ENCODE data around the gene NAE1. TPM values are rescaled to one million over a fixed set of nuclear protein-coding genes. Genes with fewer than 3 reads are reported as not detected.

NAE1 gene
- total and polyA plus RNA-seq, 2 donors from 2014 or later, result 37.5 to 45.6 TPM

DNA sequence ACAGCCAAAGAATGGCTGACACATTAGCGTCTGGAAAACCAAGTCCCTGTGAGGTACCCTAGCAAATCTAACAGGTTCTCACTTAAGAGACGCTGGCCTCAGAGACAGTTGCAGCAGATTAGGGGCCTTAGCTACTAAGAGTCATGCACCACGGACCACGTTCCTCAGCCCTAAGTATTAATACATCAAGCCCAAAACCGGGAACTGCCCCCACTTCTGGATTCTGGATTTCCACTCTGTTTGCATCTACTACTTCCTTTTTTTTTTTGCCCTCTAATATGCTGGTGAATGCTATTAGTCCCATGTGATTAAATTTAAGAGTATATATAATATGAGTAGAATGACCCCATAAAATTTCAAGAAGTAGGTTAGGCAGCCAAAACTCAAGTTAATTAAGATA is 28.6 kb downstream of the NAE1 start:
- no peaks in the 10 kb centered on the region for H3K27me3 ChIP-seq (ENCODE audit: control insufficient read depth, insufficient read depth, low read length)
- intact Hi-C loops (cut with DNase I), result no loop called here
- FAIRE-seq (no peak), DNase-seq (no peak)
- H3K9me3 ChIP-seq (ENCODE audit: control insufficient read depth in 2 of 3, insufficient read depth in 1 of 3, low read length in 3 of 3), result no peaks in the 10 kb centered on the region
- no peaks in the 10 kb centered on the region for H3K4me1 ChIP-seq (ENCODE audit: control insufficient read depth in 2 of 3, insufficient read depth in 2 of 3, low read depth in 1 of 3, low read length in 3 of 3)
- H3K4me3 ChIP-seq (ENCODE audit: low read length in 3 of 3), result no peak overlapping the region
- peaks cover 5 to 22% (median 19%) of the 10 kb centered on the region in 3 donors for H3K36me3 ChIP-seq (ENCODE audit: control insufficient read depth in 2 of 3, insufficient read depth in 3 of 3, low read length in 3 of 3)
- TF ChIP-seq, protein P1, sequence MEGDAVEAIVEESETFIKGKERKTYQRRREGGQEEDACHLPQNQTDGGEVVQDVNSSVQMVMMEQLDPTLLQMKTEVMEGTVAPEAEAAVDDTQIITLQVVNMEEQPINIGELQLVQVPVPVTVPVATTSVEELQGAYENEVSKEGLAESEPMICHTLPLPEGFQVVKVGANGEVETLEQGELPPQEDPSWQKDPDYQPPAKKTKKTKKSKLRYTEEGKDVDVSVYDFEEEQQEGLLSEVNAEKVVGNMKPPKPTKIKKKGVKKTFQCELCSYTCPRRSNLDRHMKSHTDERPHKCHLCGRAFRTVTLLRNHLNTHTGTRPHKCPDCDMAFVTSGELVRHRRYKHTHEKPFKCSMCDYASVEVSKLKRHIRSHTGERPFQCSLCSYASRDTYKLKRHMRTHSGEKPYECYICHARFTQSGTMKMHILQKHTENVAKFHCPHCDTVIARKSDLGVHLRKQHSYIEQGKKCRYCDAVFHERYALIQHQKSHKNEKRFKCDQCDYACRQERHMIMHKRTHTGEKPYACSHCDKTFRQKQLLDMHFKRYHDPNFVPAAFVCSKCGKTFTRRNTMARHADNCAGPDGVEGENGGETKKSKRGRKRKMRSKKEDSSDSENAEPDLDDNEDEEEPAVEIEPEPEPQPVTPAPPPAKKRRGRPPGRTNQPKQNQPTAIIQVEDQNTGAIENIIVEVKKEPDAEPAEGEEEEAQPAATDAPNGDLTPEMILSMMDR (IDR thresholded peaks at IDR 0.05; ENCODE audit: borderline replicate concordance, extremely low read depth, insufficient read depth), result no peak
- no peak overlapping the region for H3K9ac ChIP-seq (ENCODE audit: low read length in 3 of 3)
- H3K27ac ChIP-seq (ENCODE audit: low read depth in 2 of 2, low read length in 2 of 2), result no peak overlapping the region

DNA sequence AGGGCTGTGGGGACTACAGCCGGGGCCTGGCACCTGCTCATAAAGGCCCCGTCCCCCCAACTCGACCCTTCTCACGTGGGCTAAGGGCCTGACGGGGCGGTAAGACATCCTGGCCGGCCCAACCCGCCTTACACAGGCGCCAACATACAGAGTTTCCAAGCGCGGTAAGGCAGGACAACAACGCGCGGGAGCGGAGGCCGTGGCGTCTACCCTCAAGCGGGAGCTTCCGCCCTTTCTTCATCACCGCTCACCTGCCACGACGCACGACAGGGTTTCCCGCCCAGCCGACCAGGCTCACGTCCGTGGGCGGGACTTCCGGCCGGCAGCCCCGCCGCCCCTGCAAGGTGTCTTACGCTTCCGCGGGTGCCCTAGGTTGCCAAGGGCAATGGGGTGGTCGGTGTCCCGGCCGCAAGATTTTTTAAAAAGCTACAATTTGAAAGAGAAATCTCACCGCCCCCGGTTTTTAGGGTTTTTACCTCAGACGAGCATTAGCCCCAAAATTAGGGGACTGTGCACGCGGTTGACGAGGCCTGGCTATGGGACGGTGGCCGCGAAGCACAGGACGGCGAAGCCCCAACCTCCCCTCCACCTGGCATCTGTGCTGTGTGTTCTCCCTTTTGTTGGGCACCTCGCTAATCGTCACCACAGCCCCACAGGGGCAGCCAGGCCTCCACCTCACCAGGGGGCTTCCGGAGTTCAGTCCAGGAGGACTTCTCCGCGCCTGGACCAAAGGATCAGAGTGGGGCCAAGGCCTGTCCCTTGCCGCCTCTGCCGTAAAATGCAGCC is 29.3 kb downstream of the NAE1 start, which contains the start of gene TERB1:
TERB1 (minus strand) TSS at position 265 of the 786 bp plus-strand sequence. CDS start 4,786 bp downstream, outside the sequence.
- intact Hi-C loops (cut with DNase I), result no loop called here
- H3K9me3 ChIP-seq (ENCODE audit: control insufficient read depth in 2 of 3, insufficient read depth in 1 of 3, low read length in 3 of 3), result no peaks in the 10 kb centered on the region
- no peak within 1 kb of the TSS for H3K9ac ChIP-seq (ENCODE audit: low read length in 3 of 3)
- no peak within 1 kb of the TSS for H3K27ac ChIP-seq (ENCODE audit: low read depth in 2 of 2, low read length in 2 of 2)
- no peaks in the 10 kb centered on the region for H3K4me1 ChIP-seq (ENCODE audit: control insufficient read depth in 2 of 3, insufficient read depth in 2 of 3, low read depth in 1 of 3, low read length in 3 of 3)
- TF ChIP-seq, protein P1 (IDR thresholded peaks at IDR 0.05; ENCODE audit: borderline replicate concordance, extremely low read depth, insufficient read depth), result no peak
- H3K4me3 ChIP-seq (ENCODE audit: low read length in 3 of 3), result no peak within 1 kb of the TSS
- no peaks in the 10 kb centered on the region for H3K27me3 ChIP-seq (ENCODE audit: control insufficient read depth, insufficient read depth, low read length)
- FAIRE-seq (no peak), DNase-seq (peak in 1 of 5 donors; percentile 56)
- peaks cover 3 to 19% (median 19%) of the 10 kb centered on the region in 3 donors for H3K36me3 ChIP-seq (ENCODE audit: control insufficient read depth in 2 of 3, insufficient read depth in 3 of 3, low read length in 3 of 3)

DNA sequence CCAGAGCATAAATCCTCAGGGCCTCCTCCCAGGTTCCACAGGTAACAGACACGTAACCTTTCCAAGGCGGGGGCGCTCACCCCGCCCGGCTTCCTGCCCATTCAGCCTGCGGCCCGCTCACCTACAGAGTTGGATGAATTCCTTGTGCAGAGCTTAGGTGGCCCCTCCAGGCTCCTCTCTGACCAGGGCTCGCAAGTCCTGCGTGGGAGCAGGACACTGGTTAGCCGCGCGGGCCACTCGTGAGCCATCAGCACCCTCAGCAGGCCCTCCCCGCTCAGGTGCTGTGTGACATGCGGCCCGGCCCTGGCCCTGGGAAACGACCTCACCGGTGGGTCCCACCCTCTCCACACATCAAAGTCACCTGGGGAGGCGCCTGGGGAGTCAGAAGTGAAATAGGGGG is 29.9 kb downstream of the NAE1 start:
- Histone ChIP-seq H3K27ac (ENCODE audit: low read depth in 2 of 2, low read length in 2 of 2) (no peak overlapping the region), H3K36me3 (ENCODE audit: control insufficient read depth in 2 of 3, insufficient read depth in 3 of 3, low read length in 3 of 3) (peaks cover 3 to 19% (median 18%) of the 10 kb centered on the region in 3 donors), H3K9me3 (ENCODE audit: control insufficient read depth in 2 of 3, insufficient read depth in 1 of 3, low read length in 3 of 3) (no peaks in the 10 kb centered on the region), H3K27me3 (ENCODE audit: control insufficient read depth, insufficient read depth, low read length) (no peaks in the 10 kb centered on the region), H3K4me1 (ENCODE audit: control insufficient read depth in 2 of 3, insufficient read depth in 2 of 3, low read depth in 1 of 3, low read length in 3 of 3) (no peaks in the 10 kb centered on the region), H3K4me3 (ENCODE audit: low read length in 3 of 3) (no peak overlapping the region), H3K9ac (ENCODE audit: low read length in 3 of 3) (no peak overlapping the region)
- intact Hi-C loops (cut with DNase I), result no loop called here
- no peak for FAIRE-seq
- DNase-seq, result no peak
- TF ChIP-seq, protein P1 (IDR thresholded peaks at IDR 0.05; ENCODE audit: borderline replicate concordance, extremely low read depth, insufficient read depth), result no peak

Data from kidney (tissue), 14 donors.